Measurements from ENCODE around the gene PROCR.
"Not testable (repeated sequence)": the region's sequence is repeated elsewhere in the genome, so short reads cannot be mapped to it uniquely, and the experiment has no call there.

Gene PROCR

GRCh38 chr20:35191419-35192117, 19.7 kb downstream of the PROCR start:
- H3K4me1 ChIP-seq: no peaks in the 10 kb centered on the region

GRCh38 chr20:35192118-35192872, 20.4 kb downstream of the PROCR start:
- no peak overlapping the region for H3K27ac ChIP-seq
- no peak overlapping the region for H3K4me3 ChIP-seq
- H3K27me3 ChIP-seq: no peaks in the 10 kb centered on the region
- H3K36me3 ChIP-seq: peaks cover 0 to 5% (median 1%) of the 10 kb centered on the region in 3 donors
- H3K9me3 ChIP-seq: no peaks in the 10 kb centered on the region
- DNase-seq: no peak
- no peak for TF ChIP-seq CTCF (IDR thresholded peaks at IDR 0.05)
- no peaks in the 10 kb centered on the region for H3K4me1 ChIP-seq
- intact Hi-C loops (cut with DNase I; ENCODE audit: low total_unique reads): loop anchor here (5.0 to 10.0 kb wide), 2 partner anchors 347 to 1240 kb away; no protein-coding TSS in a partner anchor

More at GRCh38 chr20:35191419-35192117, 19.7 kb downstream of the PROCR start:
- Histone ChIP-seq H3K27me3 (no peaks in the 10 kb centered on the region), H3K36me3 (peaks cover 0 to 5% (median 0%) of the 10 kb centered on the region in 3 donors), H3K4me3 (no peak overlapping the region), H3K9me3 (no peaks in the 10 kb centered on the region), H3K27ac (no peak overlapping the region)
- TF ChIP-seq CTCF (IDR thresholded peaks at IDR 0.05): no peak
- no peak for DNase-seq
- intact Hi-C loops (cut with DNase I; ENCODE audit: low total_unique reads): loop anchor here (5.0 to 10.0 kb wide), 2 partner anchors 347 to 1241 kb away; no protein-coding TSS in a partner anchor

GRCh38 chr20:35193031-35193791, 21.3 kb downstream of the PROCR start:
- H3K36me3 ChIP-seq, H3K4me1 ChIP-seq, H3K4me3 ChIP-seq, DNase-seq, H3K9me3 ChIP-seq, H3K27me3 ChIP-seq, H3K27ac ChIP-seq: not testable (repeated sequence)
- intact Hi-C loops (cut with DNase I; ENCODE audit: low total_unique reads): loop anchor here (5.0 to 10.0 kb wide), 2 partner anchors 348 to 1239 kb away; no protein-coding TSS in a partner anchor

GRCh38 chr20:35196313-35196712, 24.4 kb downstream of the PROCR start:
- Histone ChIP-seq H3K4me3 (no peak overlapping the region), H3K4me1 (no peaks in the 10 kb centered on the region), H3K27ac (no peak overlapping the region), H3K27me3 (no peaks in the 10 kb centered on the region), H3K9me3 (peaks cover 3 to 6% (median 4%) of the 10 kb centered on the region in 3 donors), H3K36me3 (peaks cover 0 to 13% (median 3%) of the 10 kb centered on the region in 3 donors)
- DNase-seq: no peak
- TF ChIP-seq CTCF (IDR thresholded peaks at IDR 0.05): no peak
- intact Hi-C loops (cut with DNase I; ENCODE audit: low total_unique reads): loop anchor here (10.0 kb wide), 1 partner anchor 352 kb away; no protein-coding TSS in a partner anchor

GRCh38 chr20:35199740-35200139, 27.9 kb downstream of the PROCR start:
- no peak overlapping the region for H3K27ac ChIP-seq
- peaks cover 0 to 9% (median 3%) of the 10 kb centered on the region in 3 donors for H3K36me3 ChIP-seq
- H3K27me3 ChIP-seq: no peaks in the 10 kb centered on the region
- intact Hi-C loops (cut with DNase I; ENCODE audit: low total_unique reads): loop anchor here (10.0 kb wide), 1 partner anchor 355 kb away; no protein-coding TSS in a partner anchor
- no peak for TF ChIP-seq CTCF (IDR thresholded peaks at IDR 0.05)
- peaks cover 3 to 11% (median 4%) of the 10 kb centered on the region in 3 donors for H3K9me3 ChIP-seq
- no peak overlapping the region for H3K4me3 ChIP-seq
- H3K4me1 ChIP-seq: no peaks in the 10 kb centered on the region
- DNase-seq: no peak

All from tibial artery (tissue), 4 donors.